Prostate gland (tissue), 2 donors: Measurements from ENCODE around the gene KRTAP10-5. TPM values are rescaled to one million over a fixed set of nuclear protein-coding genes. Genes with fewer than 3 reads are reported as not detected.

ENCODE experiments used
- DNase-seq: peaks from one replicate; pipeline ENCODE4 v3.0.0-alpha.2; 2019; ENCODE audit warnings: low spot score
- H3K27ac ChIP-seq, 2 donors: fragments of 200-600 bp; sonication (generic); 2 replicates each; pipeline ENCODE4 v1.5.1; 2017 to 2019
- H3K27me3 ChIP-seq: fragments of 200-600 bp; sonication (generic); replicated peaks from 2 replicates; pipeline ENCODE4 v1.5.1; 2019; ENCODE audit not compliant: insufficient read depth
- H3K36me3 ChIP-seq, 2 donors: fragments of 200-600 bp; sonication (generic); 1 replicate in 1 of 2; 2 replicates in 1 of 2; pipeline versions ENCODE4 v1.5.1 to v1.8.1; 2017 to 2019
- H3K4me1 ChIP-seq: fragments of 200-600 bp; sonication (generic); replicated peaks from 2 replicates; pipeline ENCODE4 v1.5.1; 2019
- H3K4me3 ChIP-seq, 2 donors: fragments of 200-600 bp; sonication (generic); 2 replicates each; pipeline ENCODE4 v1.5.1; 2017 to 2019
- H3K9me3 ChIP-seq: fragments of 200-600 bp; sonication (generic); 2 replicates; pipeline ENCODE4 v1.5.1; 2017
- CTCF ChIP-seq, 4 experiments: fragments of 200-600 bp in 2 of 4; fragments of 450-650 bp in 2 of 4; sonication (generic) in 2 of 4; IDR thresholded peaks; 1 replicate in 3 of 4; 2 replicates in 1 of 4; pipeline ENCODE4 v1.5.1; 2016 to 2019; ENCODE audit warnings: antibody characterized with exemption in 4 of 4, mild to moderate bottlenecking in 2 of 4, moderate library complexity in 2 of 4
- POLR2A ChIP-seq: fragments of 450-650 bp; IDR thresholded peaks from one replicate; pipeline ENCODE4 v1.6.1; 2016; ENCODE audit warnings: antibody characterized with exemption, mild to moderate bottlenecking
- POLR2AphosphoS5 ChIP-seq: sonication (generic); formaldehyde crosslinking; IDR thresholded peaks from one replicate; pipeline ENCODE4 v1.6.1; 2017; ENCODE audit warnings: antibody characterized with exemption
- WGBS: methylation state at CpG from one replicate; pipeline ENCODE4 v1.1.5; 2018; 5-methylcytosine and 5-hydroxymethylcytosine counted together
- intact Hi-C: fragments of 100-400 bp; cut with DNase I; formaldehyde crosslinking; loops from one replicate; pipeline ENCODE4 v1.14.2; 2022
- total RNA-seq, 2 donors: library from RNA; depleted of rRNA; stranded (reverse); fragments of >200 nt; gene quantifications; one replicate each; pipeline ENCODE4 v1.1.0, GENCODE V29; 2016

KRTAP10-5 gene
- total RNA-seq, 2 donors from 2014 or later = not detected

GRCh38 chr21:44534688-44535087 is 45.7 kb downstream of the KRTAP10-5 start:
- Histone ChIP-seq H3K27me3 (peaks cover 3% of the 10 kb centered on the region), H3K27ac (no peak overlapping the region), H3K4me1 (no peaks in the 10 kb centered on the region), H3K4me3 (no peak overlapping the region), H3K36me3 (no peaks in the 10 kb centered on the region), H3K9me3 (no peaks in the 10 kb centered on the region)
- no peak for DNase-seq
- TF ChIP-seq CTCF (IDR thresholded peaks at IDR 0.05) (no peak), POLR2AphosphoS5 (no peak), POLR2A (no peak)
- intact Hi-C loops = no loop called here
- WGBS = 88% methylated on average over 6 of the region's 6 CpGs

GRCh38 chr21:44533891-44534627 is 46.3 kb downstream of the KRTAP10-5 start:
- no peak overlapping the region for H3K27ac ChIP-seq
- peaks cover 3% of the 10 kb centered on the region for H3K27me3 ChIP-seq
- no peak for DNase-seq
- no peaks in the 10 kb centered on the region for H3K9me3 ChIP-seq
- TF ChIP-seq CTCF (IDR thresholded peaks at IDR 0.05) = no peak
- TF ChIP-seq POLR2AphosphoS5 = no peak
- no peak overlapping the region for H3K4me3 ChIP-seq
- intact Hi-C loops = no loop called here
- 88% methylated on average over 19 of the region's 21 CpGs for WGBS
- H3K36me3 ChIP-seq = no peaks in the 10 kb centered on the region
- H3K4me1 ChIP-seq = no peaks in the 10 kb centered on the region

- Histone ChIP-seq H3K27ac (no peak overlapping the region), H3K4me1 (no peaks in the 10 kb centered on the region), H3K36me3 (no peaks in the 10 kb centered on the region), H3K4me3 (no peak overlapping the region), H3K27me3 (no peaks in the 10 kb centered on the region), H3K9me3 (no peaks in the 10 kb centered on the region)
- WGBS = 89% methylated on average over 34 of the region's 37 CpGs
- DNase-seq = no peak
- no peak for TF ChIP-seq POLR2A
- TF ChIP-seq POLR2AphosphoS5 = no peak
- no peak for TF ChIP-seq CTCF (IDR thresholded peaks at IDR 0.05)
- intact Hi-C loops = no loop called here
Measured at GRCh38 chr21:44533121-44533890, 47.1 kb downstream of the KRTAP10-5 start.

- no peaks in the 10 kb centered on the region for H3K4me1 ChIP-seq
- H3K27me3 ChIP-seq = no peaks in the 10 kb centered on the region
- no peak overlapping the region for H3K4me3 ChIP-seq
- no peaks in the 10 kb centered on the region for H3K36me3 ChIP-seq
- DNase-seq = no peak
- no peaks in the 10 kb centered on the region for H3K9me3 ChIP-seq
- intact Hi-C loops = no loop called here
- WGBS = 95% methylated on average over 16 of the region's 16 CpGs
- no peak overlapping the region for H3K27ac ChIP-seq
- TF ChIP-seq CTCF (IDR thresholded peaks at IDR 0.05) (no peak), POLR2A (no peak), POLR2AphosphoS5 (no peak)
Measured at GRCh38 chr21:44532712-44533111, 47.7 kb downstream of the KRTAP10-5 start.
